ENCODE results near the gene FLYWCH2.

Gene FLYWCH2

GRCh38 chr16:2882650-2883457 lies at the start of gene FLYWCH2:
Gene FLYWCH2 (plus strand): TSS chr16:2883215. CDS start chr16:2896450, 13,235 bp downstream.
- peak within 1 kb of the TSS; percentile 82 for H3K4me3 ChIP-seq (ENCODE audit: low read depth, low read length)

- H3K4me3 ChIP-seq (ENCODE audit: low read depth, low read length) = no peak overlapping the region
Observed at GRCh38 chr16:2833776-2834175, 49.2 kb upstream of the FLYWCH2 start.

DNA sequence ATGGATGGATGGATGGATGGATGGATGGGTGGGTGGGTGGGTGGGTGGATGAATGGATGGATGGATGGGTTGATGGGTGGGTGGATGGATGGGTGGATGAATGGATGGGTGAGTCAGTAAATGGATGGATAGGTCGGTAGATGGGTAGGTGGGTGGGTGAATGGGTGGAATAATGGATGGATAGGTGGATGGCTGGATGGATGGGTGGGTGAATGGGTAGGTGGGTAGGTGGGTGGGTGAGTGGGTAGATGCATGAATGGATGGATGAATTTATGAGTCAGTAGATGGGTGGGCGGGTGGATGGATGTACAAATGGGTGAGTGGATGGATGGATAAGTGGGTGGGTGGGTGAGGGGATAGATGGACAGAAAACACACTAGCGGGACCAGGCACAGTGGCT lies 48.0 kb upstream of the FLYWCH2 start:
- H3K4me3 ChIP-seq (ENCODE audit: low read depth, low read length) = no peak overlapping the region

DNA sequence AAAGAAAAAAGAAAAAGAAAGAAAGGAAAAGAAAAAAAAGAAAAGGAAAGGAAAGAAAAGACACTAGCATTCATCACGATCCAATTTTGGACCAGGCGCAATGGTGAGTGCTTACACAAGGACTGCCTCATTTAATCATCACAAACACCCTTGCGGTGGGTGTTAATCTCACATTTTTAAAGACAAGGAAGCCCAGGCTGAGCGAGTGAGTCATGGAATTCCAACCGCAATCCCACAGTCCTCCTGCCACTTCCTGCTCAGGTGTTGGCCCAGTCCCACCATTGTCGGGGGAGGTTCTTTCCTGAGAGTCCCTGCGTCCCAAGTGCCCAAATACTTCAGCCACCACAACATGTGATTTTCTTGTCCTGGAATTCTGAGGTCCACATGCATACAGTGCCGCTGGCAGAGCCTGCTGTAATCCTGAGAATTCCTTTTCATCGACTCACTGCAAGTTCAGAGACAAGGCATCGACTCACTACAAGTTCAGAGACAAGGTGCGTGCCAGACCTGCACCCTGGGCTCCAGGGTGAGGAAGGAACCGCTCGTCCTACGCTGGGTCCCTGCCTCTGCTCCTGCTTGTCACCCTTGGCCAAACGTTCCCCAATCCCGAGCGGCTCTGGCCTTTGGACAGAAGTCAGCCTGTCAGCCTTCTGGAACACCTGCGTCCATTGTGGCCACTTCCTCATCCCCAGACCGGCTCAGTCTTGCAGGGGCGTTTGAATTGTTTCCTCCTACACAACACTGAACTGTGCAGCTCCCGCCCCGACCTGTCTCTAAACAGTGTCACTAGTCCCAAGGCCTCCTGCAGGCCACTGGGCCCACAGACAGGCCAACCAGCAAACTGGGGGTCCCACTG lies 47.1 kb upstream of the FLYWCH2 start:
- H3K4me3 ChIP-seq (ENCODE audit: low read depth, low read length) = no peak overlapping the region

- no peak overlapping the region for H3K4me3 ChIP-seq (ENCODE audit: low read depth, low read length)
Observed at GRCh38 chr16:2836646-2837508, 46.1 kb upstream of the FLYWCH2 start.

GRCh38 chr16:2838928-2839327 lies 44.1 kb upstream of the FLYWCH2 start:
- no peak overlapping the region for H3K4me3 ChIP-seq (ENCODE audit: low read depth, low read length)

DNA sequence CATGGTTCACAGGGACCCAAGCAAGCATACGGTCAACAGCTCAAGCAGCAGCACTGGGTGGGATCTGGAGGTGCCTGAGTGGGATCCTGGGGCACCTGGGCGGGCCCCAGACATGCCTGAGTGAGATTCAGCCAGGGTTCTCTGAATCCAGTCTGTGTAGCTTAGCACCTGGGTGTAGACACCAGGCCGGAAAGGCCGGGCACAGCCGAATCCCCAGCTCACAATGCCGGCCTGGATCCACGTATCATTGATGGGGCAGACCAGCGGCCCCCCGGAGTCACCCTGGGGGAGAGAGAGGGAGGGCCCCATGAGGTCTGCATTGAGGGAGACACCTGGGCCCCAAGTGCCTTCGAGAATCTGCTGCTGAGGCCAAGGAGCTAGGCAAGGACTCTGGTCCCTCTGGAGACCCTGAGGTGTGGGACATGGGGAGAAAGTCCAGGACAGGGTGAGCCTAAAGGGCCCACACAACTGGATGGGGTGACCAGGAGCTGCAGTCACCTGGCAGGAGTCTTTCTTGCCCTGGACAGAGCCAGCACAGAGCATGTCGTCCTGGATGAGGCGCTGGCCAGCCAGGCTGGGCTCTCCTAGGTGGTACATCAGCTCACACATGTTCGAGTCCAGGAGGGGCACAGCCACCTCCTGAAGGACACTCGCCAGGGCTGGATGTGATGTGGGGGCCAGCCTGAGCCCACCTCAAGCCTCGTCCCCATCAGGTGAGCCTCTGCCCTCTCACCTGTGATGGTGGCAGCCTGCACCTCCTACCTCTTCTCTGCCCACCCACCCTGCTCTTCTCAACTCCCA lies 43.2 kb upstream of the FLYWCH2 start:
- H3K4me3 ChIP-seq (ENCODE audit: low read depth, low read length) = no peak overlapping the region

DNA sequence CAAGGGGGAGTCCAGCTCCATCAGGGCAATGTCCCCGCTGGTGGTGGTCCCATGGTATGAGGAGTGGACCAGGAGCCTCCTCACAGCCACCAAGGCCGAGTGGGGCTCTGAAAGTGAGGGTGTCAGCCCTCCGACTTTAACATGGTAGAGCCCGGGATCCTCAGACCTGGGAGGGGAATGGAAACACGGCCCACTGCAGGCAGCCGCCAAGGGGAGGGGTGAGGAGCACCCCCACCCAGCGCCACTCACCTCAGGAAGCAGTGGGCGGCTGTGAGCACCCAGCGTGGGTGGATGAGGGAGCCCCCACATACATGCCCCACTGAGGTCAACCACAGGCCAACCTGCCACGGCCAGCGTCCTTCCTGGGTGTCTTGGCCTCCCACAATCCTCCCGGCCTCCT lies 42.1 kb upstream of the FLYWCH2 start:
- no peak overlapping the region for H3K4me3 ChIP-seq (ENCODE audit: low read depth, low read length)

GRCh38 chr16:2841606-2842339 lies 41.2 kb upstream of the FLYWCH2 start:
- H3K4me3 ChIP-seq (ENCODE audit: low read depth, low read length) = no peak overlapping the region

DNA sequence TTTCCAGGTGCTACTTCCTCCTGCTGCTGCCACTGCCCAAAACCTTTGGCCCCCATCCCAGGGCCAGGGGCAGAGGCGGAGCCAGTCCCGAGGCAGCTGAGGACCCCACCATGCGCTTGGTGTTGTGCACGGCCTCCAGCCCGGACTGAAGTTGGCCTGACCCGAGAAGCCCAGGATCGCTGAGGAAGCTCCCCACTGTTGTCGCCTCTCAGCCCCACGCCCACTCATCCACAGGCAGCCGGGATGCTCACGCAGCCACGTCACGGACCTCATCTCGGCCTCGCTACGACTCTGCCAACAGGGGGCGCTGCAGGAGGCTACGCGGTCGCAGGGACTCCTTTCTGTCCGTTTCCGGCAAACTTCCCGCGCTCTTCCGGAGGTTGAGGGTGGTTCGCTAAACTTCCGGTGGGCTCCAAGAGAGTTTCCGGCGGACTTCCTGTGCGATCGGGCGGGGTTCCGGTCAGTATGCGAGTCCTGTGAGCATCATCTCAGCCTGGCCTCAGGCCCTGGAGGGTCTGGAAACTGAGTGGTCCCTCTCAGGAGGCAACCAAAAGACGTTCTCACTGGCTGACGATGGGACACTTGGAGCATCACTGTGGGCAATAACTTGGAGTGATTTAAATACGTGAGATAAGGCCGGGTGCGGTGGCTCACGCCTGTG lies 40.5 kb upstream of the FLYWCH2 start:
- no peak overlapping the region for H3K4me3 ChIP-seq (ENCODE audit: low read depth, low read length)

DNA sequence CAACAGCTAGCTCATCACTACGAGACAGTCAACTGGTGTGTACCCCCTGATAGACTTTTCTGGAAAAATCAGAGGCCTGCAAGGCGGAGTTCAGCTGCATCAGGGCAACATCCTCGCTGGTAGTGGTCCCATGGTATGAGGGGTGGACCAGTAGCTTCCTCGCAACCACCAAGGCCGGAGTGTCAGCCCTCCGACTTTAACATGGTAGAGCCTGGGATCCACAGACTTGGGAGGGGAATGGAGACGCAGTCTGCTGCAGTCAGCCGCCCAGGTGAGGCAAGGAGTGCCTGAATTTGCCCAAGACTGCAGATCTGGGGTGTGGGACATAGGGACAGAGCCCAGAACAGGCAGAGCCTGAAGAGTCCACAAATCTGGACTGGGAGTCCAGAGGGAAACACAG lies 39.5 kb upstream of the FLYWCH2 start:
- no peak overlapping the region for H3K4me3 ChIP-seq (ENCODE audit: low read depth, low read length)

DNA sequence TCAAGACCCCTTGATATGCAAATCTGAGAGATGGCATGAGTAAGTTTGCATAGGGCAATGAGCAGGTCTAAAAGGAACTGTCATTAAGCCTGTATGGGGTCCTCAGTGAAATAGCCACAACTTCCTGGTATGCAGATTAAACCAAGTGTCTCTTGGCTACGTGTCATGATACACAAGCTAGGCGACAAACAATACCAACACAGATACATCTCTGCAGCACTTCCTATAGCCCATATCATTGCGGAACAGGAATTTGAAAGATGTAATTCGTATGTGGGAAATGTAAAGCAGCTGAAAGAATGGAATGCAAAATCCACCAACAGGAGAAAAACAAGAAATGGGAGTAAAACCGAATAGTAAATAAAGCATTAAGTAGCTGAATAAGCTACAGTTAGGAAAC lies 37.9 kb upstream of the FLYWCH2 start:
- H3K4me3 ChIP-seq (ENCODE audit: low read depth, low read length) = no peak overlapping the region

- no peak overlapping the region for H3K4me3 ChIP-seq (ENCODE audit: low read depth, low read length)
Observed at GRCh38 chr16:2846511-2847310, 36.3 kb upstream of the FLYWCH2 start.

DNA sequence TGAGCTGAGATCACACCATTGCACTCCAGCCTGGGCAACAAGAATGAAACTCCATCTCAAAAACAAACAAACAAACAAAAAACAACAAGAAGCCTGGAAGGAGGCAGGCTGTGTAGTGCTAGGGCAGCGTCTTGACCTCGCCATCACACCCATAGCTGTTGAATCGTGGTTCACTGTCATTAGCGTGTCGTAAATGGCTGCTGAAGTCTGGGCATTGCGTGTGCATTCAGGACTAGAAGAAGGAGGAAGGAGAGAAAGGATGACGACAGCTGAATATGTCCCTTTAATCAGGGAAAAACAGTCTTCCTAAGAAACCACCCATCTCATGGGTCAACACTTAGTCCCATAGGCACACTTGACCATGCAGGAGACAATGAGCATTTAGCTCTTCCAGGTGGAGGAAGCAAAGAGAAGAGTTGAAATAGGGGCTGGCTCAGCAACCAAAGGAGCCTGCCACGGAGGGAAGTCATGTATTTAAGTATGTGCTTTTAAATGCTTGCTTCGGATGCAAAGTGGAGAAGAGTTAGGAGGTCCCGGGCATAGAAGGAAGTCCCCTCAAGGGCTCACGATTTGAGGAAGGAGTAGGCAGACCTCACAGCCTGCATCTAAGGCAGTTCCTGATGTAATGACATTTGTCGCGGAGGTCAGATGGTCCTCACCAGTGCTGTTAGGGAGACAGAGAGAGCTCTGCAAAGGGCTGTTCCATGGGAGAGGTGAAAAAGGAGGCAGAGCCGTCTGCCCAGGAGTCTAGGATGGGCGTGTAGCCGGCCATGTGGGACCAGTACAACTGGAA lies 33.9 kb upstream of the FLYWCH2 start:
- H3K4me3 ChIP-seq (ENCODE audit: low read depth, low read length) = no peak overlapping the region

DNA sequence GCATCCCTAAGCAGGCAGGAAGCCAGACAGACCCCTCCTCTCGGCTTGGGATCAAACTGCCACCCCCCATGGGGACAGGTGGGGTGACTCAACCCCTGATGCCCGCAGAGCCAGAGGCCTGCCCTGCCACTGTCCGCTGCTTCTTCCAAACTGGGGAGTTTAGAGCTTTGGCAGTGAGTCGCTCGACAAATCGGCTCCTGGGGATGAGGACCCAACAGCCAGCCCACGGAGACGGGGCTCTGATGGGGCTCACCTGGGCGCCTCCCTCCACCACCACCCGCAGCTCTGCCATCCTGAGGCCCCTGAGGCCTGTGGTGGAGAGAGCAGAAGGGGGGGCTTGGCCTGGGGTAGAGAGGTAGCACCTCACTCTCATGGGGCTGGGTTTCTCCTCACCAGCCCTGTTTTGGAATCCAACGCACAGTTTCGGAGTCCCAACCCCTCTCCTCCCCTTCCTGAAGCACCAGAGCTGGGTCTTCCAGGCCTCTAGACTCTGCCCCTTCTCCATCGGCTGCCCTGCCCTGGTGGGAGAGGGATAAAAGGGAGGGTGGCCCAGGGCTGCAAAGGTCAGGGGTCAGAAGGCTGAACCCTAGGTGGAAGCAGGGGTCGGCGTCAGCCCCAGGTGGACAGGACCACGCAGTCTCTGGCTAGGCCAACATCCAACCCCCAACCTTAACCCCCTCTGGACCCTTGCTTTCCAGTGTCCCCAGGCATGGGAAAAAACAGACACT lies 30.8 kb upstream of the FLYWCH2 start:
- H3K4me3 ChIP-seq (ENCODE audit: low read depth, low read length) = no peak overlapping the region

DNA sequence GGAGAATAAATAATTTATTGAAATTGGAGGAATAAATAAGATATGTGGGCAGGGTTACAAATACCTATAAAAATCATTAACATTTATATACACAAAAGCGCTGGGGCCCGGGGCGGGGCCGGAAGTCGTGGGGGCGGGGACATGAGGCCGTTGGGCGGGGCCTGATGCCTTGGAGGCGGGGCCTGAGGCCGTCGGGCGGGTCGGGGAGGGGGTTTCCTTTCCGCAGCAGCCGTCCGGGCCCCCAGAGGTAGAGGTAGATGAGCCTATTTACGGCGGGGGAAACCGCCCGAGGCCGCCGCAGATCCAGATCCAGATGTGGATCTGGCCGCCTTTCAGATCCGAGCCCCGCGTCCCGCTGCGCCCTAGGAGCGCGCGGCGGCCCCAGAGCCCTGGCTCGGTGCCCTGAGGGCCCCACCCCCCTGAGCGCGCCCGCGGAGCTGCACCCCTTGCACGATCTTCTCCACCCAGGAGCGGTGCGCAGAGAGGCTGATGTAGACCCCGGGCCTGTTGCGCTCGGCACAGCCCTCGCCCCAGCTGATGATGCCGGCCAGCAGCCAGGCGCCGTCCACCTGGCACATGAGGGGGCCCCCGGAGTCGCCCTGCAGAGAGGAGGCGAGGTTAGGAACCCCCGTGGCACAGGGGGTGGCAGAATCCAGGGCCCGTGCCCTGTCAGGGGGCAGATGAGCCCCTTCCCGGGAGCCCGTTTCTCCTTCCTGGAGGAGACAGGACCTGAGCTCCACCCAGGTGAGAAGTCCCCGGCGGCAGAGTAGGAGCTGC lies 30.1 kb upstream of the FLYWCH2 start:
- no peak overlapping the region for H3K4me3 ChIP-seq (ENCODE audit: low read depth, low read length)
